ENCODE results near the gene HCLS1. TPM values are rescaled to one million over a fixed set of nuclear protein-coding genes. Genes with fewer than 3 reads are reported as not detected.
"Not testable (repeated sequence)": the region's sequence is repeated elsewhere in the genome, so short reads cannot be mapped to it uniquely, and the experiment has no call there.

Gene HCLS1
- total RNA-seq, 1 donor from 2014 or later = not detected

GRCh38 chr3:121690777-121691405, 30.2 kb upstream of the HCLS1 start:
- Mint-ChIP-seq H3K4me1 (ENCODE audit: unreplicated experiment) (no peaks in the 10 kb centered on the region), H3K36me3 (ENCODE audit: unreplicated experiment) (peaks cover 44% of the 10 kb centered on the region), H3K27ac (ENCODE audit: unreplicated experiment) (no peak overlapping the region), H3K9me3 (ENCODE audit: unreplicated experiment) (peaks cover 7% of the 10 kb centered on the region), H3K4me3 (ENCODE audit: unreplicated experiment) (no peak overlapping the region), H3K27me3 (ENCODE audit: unreplicated experiment) (no peaks in the 10 kb centered on the region)
- TF ChIP-seq CTCF (IDR thresholded peaks at IDR 0.05) = no peak
- DNase-seq (ENCODE audit: extremely low spot score, unreplicated experiment) = no peak

GRCh38 chr3:121688747-121689146, 28.0 kb upstream of the HCLS1 start:
- not testable (repeated sequence) for DNase-seq (ENCODE audit: extremely low spot score, unreplicated experiment); H3K27me3 Mint-ChIP-seq (ENCODE audit: unreplicated experiment); H3K4me3 Mint-ChIP-seq (ENCODE audit: unreplicated experiment); H3K4me1 Mint-ChIP-seq (ENCODE audit: unreplicated experiment); H3K27ac Mint-ChIP-seq (ENCODE audit: unreplicated experiment)
- Mint-ChIP-seq H3K9me3 (ENCODE audit: unreplicated experiment) (peaks cover 18% of the 10 kb centered on the region), H3K36me3 (ENCODE audit: unreplicated experiment) (peaks cover 56% of the 10 kb centered on the region)

- no peak for DNase-seq (ENCODE audit: extremely low spot score, unreplicated experiment)
- Mint-ChIP-seq H3K27me3 (ENCODE audit: unreplicated experiment) (no peaks in the 10 kb centered on the region), H3K4me3 (ENCODE audit: unreplicated experiment) (no peak overlapping the region), H3K27ac (ENCODE audit: unreplicated experiment) (no peak overlapping the region), H3K36me3 (ENCODE audit: unreplicated experiment) (peaks cover 58% of the 10 kb centered on the region), H3K9me3 (ENCODE audit: unreplicated experiment) (peaks cover 18% of the 10 kb centered on the region), H3K4me1 (ENCODE audit: unreplicated experiment) (no peaks in the 10 kb centered on the region)
- TF ChIP-seq CTCF (IDR thresholded peaks at IDR 0.05) = no peak
Measured at GRCh38 chr3:121681792-121682191, 21.1 kb upstream of the HCLS1 start.

GRCh38 chr3:121677141-121677540, 16.4 kb upstream of the HCLS1 start:
- no peak for DNase-seq (ENCODE audit: extremely low spot score, unreplicated experiment)
- H3K36me3 Mint-ChIP-seq (ENCODE audit: unreplicated experiment) = peaks cover 58% of the 10 kb centered on the region
- H3K27me3 Mint-ChIP-seq (ENCODE audit: unreplicated experiment) = no peaks in the 10 kb centered on the region
- no peaks in the 10 kb centered on the region for H3K9me3 Mint-ChIP-seq (ENCODE audit: unreplicated experiment)
- TF ChIP-seq CTCF (IDR thresholded peaks at IDR 0.05) = no peak
- H3K4me1 Mint-ChIP-seq (ENCODE audit: unreplicated experiment) = no peaks in the 10 kb centered on the region
- no peak overlapping the region for H3K4me3 Mint-ChIP-seq (ENCODE audit: unreplicated experiment)
- H3K27ac Mint-ChIP-seq (ENCODE audit: unreplicated experiment) = no peak overlapping the region

GRCh38 chr3:121670676-121671075, 10.0 kb upstream of the HCLS1 start:
- no peak for TF ChIP-seq CTCF (IDR thresholded peaks at IDR 0.05)
- Mint-ChIP-seq H3K4me3 (ENCODE audit: unreplicated experiment) (no peak overlapping the region), H3K4me1 (ENCODE audit: unreplicated experiment) (no peaks in the 10 kb centered on the region), H3K36me3 (ENCODE audit: unreplicated experiment) (peaks cover 66% of the 10 kb centered on the region), H3K27ac (ENCODE audit: unreplicated experiment) (no peak overlapping the region), H3K27me3 (ENCODE audit: unreplicated experiment) (no peaks in the 10 kb centered on the region), H3K9me3 (ENCODE audit: unreplicated experiment) (no peaks in the 10 kb centered on the region)
- DNase-seq (ENCODE audit: extremely low spot score, unreplicated experiment) = no peak

GRCh38 chr3:121667333-121667732, 6.6 kb upstream of the HCLS1 start:
- Mint-ChIP-seq H3K27me3 (ENCODE audit: unreplicated experiment) (no peaks in the 10 kb centered on the region), H3K36me3 (ENCODE audit: unreplicated experiment) (peaks cover 76% of the 10 kb centered on the region), H3K4me3 (ENCODE audit: unreplicated experiment) (no peak overlapping the region), H3K9me3 (ENCODE audit: unreplicated experiment) (no peaks in the 10 kb centered on the region), H3K4me1 (ENCODE audit: unreplicated experiment) (no peaks in the 10 kb centered on the region), H3K27ac (ENCODE audit: unreplicated experiment) (no peak overlapping the region)
- no peak for TF ChIP-seq CTCF (IDR thresholded peaks at IDR 0.05)
- no peak for DNase-seq (ENCODE audit: extremely low spot score, unreplicated experiment)

All from osteocyte (in vitro differentiated cells).